AG04450 (cell line): ENCODE data around the gene HSF4. TPM values are rescaled to one million over a fixed set of nuclear protein-coding genes. Genes with fewer than 3 reads are reported as not detected.

Experiments used
- CTCF ChIA-PET: fragments of 300-600, 350-600 bp; formaldehyde crosslinking; extraction: SDS; loops from one replicate; lab custom pipeline; 2022; ENCODE audit warnings: antibody characterized with exemption, inconsistent platforms; lab: Charles Lee
- POLR2A ChIA-PET: fragments of 350-600 bp; formaldehyde crosslinking; extraction: SDS; loops from one replicate; lab custom pipeline; 2021; ENCODE audit warnings: antibody characterized with exemption, inconsistent platforms; lab: Yijun Ruan, JAX
- DNase-seq: peaks from one replicate; pipeline ENCODE4 v3.0.0-alpha.2; 2011; ENCODE audit warnings: low read depth, low spot score
- H3K27ac ChIP-seq: one replicate; pipeline ENCODE4 v1.5.1; 2012; ENCODE audit warnings: low read depth, low read length, control low read depth
- H3K27me3 ChIP-seq: one replicate; pipeline ENCODE4 v1.6.0; 2012; ENCODE audit warnings: low read length; ENCODE audit not compliant: control insufficient read depth, insufficient read depth
- H3K4me3 ChIP-seq: 2 replicates; pipeline ENCODE4 v1.5.1; 2011; ENCODE audit warnings: mild to moderate bottlenecking, low read depth, low read length, control low read depth
- H3K9me3 ChIP-seq: 2 replicates; pipeline ENCODE4 v1.5.1; 2012; ENCODE audit warnings: low read length; ENCODE audit not compliant: control insufficient read depth, insufficient read depth
- CTCF ChIP-seq: IDR thresholded peaks from 2 replicates; pipeline ENCODE4 v1.5.1; 2011; ENCODE audit warnings: low read depth, low read length, control low read depth, inconsistent platforms
- polyA plus RNA-seq: library from polyadenylated mRNA; depleted of rRNA; stranded (reverse); fragments of >200 nt; gene quantifications from 2 replicates; pipeline ENCODE4 v1.2.3, GENCODE V29; 2011

The HSF4 gene
- polyA plus RNA-seq, 1 experiment, result 0.82 TPM

- no peaks in the 10 kb centered on the region; the same call in 1 of the 2 replicates for H3K9me3 ChIP-seq
- H3K4me3 ChIP-seq, result peak overlapping the region; percentile 58
- peaks cover 31% of the 10 kb centered on the region for H3K27me3 ChIP-seq
- H3K27ac ChIP-seq, result peak overlapping the region; percentile 80
- ChIA-PET POLR2A (interaction anchor here (1.2 to 1.9 kb wide), 4 partner anchors 10 to 16 kb away, joined by 3 to 10 read pairs (median 7); partner anchors contain the start of genes FBXL8 and TRADD), CTCF (interaction anchor here (0.6 to 1.2 kb wide), 4 partner anchors 10 to 279 kb away, joined by 3 to 4 read pairs (median 4); no protein-coding TSS in a partner anchor)
- TF ChIP-seq CTCF, result peak; percentile 65
- DNase-seq, result no peak
These were observed 5.2 kb downstream of the HSF4 start for GRCh38 chr16:67169642-67170167.

GRCh38 chr16:67170168-67170948 is 5.8 kb downstream of the HSF4 start, which contains the start of gene NOL3:
Gene NOL3 (plus strand): TSS chr16:67170538.
- ChIA-PET POLR2A (interaction anchor here (0.6 to 1.9 kb wide), 8 partner anchors 10 to 364 kb away, joined by 3 to 10 read pairs (median 4); partner anchors contain the start of genes FBXL8 and TRADD), CTCF (interaction anchor here (0.6 to 1.6 kb wide), 6 partner anchors 8 to 280 kb away, joined by 3 to 5 read pairs (median 4); partner anchors contain the start of gene B3GNT9)
- H3K4me3 ChIP-seq, result peak within 1 kb of the TSS; percentile 58
- no peaks in the 10 kb centered on the region; the same call in 1 of the 2 replicates for H3K9me3 ChIP-seq
- H3K27me3 ChIP-seq, result peaks cover 25% of the 10 kb centered on the region
- peak within 1 kb of the TSS; percentile 80 for H3K27ac ChIP-seq
- no peak for TF ChIP-seq CTCF
- DNase-seq, result peak; percentile 36

GRCh38 chr16:67170949-67171649 is 6.6 kb downstream of the HSF4 start:
- H3K27ac ChIP-seq, result peak overlapping the region; percentile 80
- ChIA-PET CTCF (interaction anchor here (0.8 to 1.6 kb wide), 3 partner anchors 9 to 20 kb away, joined by 3 to 5 read pairs (median 4); partner anchors contain the start of gene B3GNT9), POLR2A (interaction anchor here (0.7 to 1.9 kb wide), 5 partner anchors 11 to 285 kb away, joined by 3 to 9 read pairs (median 4); partner anchors contain the start of genes FBXL8 and TRADD)
- no peak for DNase-seq
- TF ChIP-seq CTCF, result no peak
- H3K27me3 ChIP-seq, result peaks cover 19% of the 10 kb centered on the region
- H3K9me3 ChIP-seq, result no peaks in the 10 kb centered on the region; the same call in 1 of the 2 replicates
- peak overlapping the region; percentile 58 for H3K4me3 ChIP-seq

GRCh38 chr16:67173323-67173722 is 8.8 kb downstream of the HSF4 start:
- CTCF ChIA-PET, result interaction anchor here (0.6 kb wide), 1 partner anchor 24 kb away, joined by 5 read pairs; no protein-coding TSS in a partner anchor
- no peaks in the 10 kb centered on the region; the same call in 1 of the 2 replicates for H3K9me3 ChIP-seq
- TF ChIP-seq CTCF, result no peak
- DNase-seq, result no peak
- no peak overlapping the region for H3K27ac ChIP-seq
- H3K4me3 ChIP-seq, result no peak overlapping the region
- no peaks in the 10 kb centered on the region for H3K27me3 ChIP-seq
- POLR2A ChIA-PET, result interaction anchor here (1.3 kb wide), 1 partner anchor 10 kb away, joined by 3 read pairs; no protein-coding TSS in a partner anchor
